Activated CD4-positive, alpha-beta T cell treated with anti-CD3 and anti-CD28 coated beads for 48 hours (primary cell): ENCODE results near the gene TGFBI.

Experiments
- DNase-seq: peaks from one replicate; pipeline ENCODE4 v3.0.0-alpha.2; 2020

TGFBI gene

GRCh38 chr5:136094913-136095641 lies 66.3 kb downstream of the TGFBI start:
- DNase-seq, result no peak

DNA sequence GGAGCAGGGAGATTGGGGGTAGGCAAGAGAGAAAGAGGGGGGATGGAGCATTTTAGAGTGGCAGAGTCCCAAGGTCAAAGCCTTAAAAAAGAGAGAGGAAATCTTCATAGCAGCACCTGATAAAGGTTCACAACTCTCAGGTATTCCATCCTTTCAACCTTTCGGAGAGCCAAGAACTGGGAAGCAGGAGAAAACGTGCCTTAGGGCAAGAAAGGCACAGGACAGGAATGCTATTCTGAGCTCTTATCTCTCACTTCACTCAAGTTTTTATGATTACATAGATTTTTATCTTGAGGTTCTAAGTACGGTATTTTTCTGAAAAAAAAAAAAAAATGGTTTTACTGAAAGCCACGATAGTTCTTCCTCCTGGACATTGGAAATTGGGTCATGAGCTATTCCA lies 69.4 kb downstream of the TGFBI start:
- DNase-seq, result no peak

DNA sequence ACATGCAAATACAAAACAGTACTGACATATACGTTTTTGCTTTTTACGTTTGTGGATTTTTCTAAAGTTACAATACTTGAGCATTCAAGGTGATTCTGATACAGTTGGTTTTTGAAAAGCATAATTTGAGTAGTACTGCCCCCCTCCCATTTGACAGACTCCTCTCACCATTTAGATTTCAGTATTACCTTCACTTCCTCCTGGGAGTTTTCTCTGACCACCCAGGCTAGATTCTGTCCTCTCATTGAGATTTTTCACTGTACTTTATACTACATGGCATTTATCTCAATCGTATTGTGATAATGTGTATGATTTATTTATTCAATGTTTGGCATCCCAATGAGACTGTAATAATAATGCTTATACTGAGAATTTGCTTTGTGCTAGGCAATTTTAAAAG lies 71.1 kb downstream of the TGFBI start:
- no peak for DNase-seq

- no peak for DNase-seq
These were observed 73.1 kb downstream of the TGFBI start for GRCh38 chr5:136101884-136102283.

DNA sequence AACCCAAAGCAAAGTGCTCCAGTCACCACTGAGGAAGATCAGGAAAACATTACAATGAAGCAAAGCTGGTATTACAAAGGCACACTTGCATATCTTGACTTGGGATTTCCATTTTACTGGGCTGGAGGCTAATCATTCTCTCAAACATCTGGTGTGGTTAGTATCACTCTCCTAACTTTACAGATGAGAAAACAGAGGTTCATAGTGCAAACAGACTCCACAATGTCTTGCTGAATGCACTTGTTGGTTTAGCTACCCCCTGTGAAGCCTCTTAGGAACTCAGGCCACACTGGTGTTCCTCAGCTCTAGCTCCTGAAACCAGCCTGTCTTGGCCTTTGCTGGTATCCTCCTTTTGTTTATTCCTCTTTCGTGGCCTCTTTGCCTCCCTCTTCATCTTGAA lies 74.3 kb downstream of the TGFBI start:
- no peak for DNase-seq

DNA sequence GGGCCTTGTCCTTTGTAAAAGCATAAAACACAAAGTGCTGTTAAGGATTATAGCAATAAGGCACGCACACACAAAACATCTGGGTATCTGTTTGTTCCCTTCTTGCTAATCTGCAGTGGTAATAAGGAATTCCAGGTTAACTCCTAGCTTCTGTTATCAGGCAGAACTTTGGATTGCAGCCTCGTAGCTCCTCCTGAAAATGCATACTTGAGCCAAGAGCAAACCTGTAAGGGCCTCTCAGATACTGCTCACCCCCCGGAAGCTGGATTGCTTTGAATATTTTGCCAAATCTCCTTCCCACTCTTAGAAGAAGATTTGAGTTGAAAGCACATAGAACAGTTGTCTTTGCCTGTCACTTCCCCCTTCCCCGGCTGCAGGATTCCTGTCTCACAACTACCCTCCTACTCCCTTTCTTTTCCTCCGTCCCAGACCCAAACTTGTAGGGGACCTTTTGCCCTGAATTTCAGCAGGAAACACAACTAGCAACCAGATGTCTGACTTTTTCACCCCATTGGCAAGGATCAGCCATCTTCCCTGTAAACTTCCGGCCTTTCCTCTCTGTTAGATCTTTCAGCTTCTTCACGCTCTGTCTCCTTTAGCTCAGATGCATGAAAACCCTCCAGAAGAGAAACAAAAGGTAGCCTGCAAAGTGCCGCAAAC lies 75.6 kb downstream of the TGFBI start:
- no peak for DNase-seq

DNA sequence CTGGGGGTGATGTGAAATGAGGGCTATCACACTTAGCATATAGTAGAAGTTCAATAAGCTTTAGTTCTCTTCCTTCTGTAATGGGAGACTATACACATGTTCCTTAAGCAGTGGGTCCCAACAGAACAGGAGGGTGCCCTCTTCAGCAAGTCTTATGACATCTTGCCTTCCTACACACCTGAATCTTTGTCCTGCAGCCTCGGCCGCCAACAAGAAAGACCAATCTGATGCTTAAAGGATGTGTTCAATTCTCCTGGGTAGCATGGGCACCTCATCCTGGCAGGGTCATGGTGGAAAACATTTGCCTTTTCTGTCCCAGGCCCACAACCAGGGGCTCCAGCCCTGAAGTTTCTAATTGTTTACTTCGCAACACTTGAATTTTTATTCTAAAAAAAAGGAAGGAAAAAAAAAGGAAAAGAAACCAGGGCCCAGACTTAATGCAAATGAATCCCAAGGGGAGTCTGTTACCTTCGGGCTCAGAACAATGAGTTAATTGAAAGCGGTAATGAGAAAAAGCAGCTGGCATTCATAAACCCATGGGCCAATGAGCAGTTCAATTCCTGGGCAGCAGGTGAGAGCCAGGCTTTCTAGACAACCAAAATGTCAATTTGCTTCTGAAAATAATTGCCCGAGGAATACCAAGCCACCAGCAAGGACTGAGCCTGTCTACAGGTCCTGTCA lies 77.7 kb downstream of the TGFBI start:
- DNase-seq, result no peak

GRCh38 chr5:136108180-136108611 lies 79.4 kb downstream of the TGFBI start:
- no peak for DNase-seq

DNA sequence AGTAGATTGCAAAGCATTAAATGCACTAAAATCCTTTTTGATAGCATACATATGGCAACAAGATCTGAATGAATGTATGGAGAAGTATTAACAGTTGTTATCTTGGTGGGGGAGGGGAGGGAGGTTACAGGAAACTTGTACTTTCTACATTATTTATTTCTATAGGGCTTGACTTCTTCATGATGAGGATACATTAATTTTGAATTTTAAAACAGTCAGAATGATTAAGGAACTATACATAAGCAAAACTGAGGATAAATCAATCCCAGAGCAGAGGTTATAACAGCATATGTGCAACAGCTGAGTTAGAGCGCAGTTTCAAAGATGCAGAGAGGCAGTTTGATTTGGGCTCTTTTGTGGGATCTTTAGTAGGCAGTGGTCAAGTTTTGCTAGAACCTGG lies 80.0 kb downstream of the TGFBI start:
- DNase-seq, result no peak

GRCh38 chr5:136109453-136110135 lies 80.8 kb downstream of the TGFBI start:
- no peak for DNase-seq
